ENCODE data around the gene TRIM15. TPM values are rescaled to one million over a fixed set of nuclear protein-coding genes. Genes with fewer than 3 reads are reported as not detected.

The TRIM15 gene
- total RNA-seq, 1 donor from 2014 or later, result not detected

- Mint-ChIP-seq H3K36me3 (peaks cover 21% of the 10 kb centered on the region), H3K4me1 (peaks cover 13% of the 10 kb centered on the region), H3K27me3 (ENCODE audit: low read depth) (no peaks in the 10 kb centered on the region), H3K4me3 (no peak overlapping the region), H3K27ac (no peak overlapping the region), H3K9me3 (no peaks in the 10 kb centered on the region)
- DNase-seq (ENCODE audit: low spot score in 2 of 2, unreplicated experiment in 2 of 2), result no peak
- TF ChIP-seq, protein P1, sequence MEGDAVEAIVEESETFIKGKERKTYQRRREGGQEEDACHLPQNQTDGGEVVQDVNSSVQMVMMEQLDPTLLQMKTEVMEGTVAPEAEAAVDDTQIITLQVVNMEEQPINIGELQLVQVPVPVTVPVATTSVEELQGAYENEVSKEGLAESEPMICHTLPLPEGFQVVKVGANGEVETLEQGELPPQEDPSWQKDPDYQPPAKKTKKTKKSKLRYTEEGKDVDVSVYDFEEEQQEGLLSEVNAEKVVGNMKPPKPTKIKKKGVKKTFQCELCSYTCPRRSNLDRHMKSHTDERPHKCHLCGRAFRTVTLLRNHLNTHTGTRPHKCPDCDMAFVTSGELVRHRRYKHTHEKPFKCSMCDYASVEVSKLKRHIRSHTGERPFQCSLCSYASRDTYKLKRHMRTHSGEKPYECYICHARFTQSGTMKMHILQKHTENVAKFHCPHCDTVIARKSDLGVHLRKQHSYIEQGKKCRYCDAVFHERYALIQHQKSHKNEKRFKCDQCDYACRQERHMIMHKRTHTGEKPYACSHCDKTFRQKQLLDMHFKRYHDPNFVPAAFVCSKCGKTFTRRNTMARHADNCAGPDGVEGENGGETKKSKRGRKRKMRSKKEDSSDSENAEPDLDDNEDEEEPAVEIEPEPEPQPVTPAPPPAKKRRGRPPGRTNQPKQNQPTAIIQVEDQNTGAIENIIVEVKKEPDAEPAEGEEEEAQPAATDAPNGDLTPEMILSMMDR (IDR thresholded peaks at IDR 0.05; ENCODE audit: unreplicated experiment), result no peak
Observed at GRCh38 chr6:30202366-30202765, 39.0 kb downstream of the TRIM15 start.

DNA sequence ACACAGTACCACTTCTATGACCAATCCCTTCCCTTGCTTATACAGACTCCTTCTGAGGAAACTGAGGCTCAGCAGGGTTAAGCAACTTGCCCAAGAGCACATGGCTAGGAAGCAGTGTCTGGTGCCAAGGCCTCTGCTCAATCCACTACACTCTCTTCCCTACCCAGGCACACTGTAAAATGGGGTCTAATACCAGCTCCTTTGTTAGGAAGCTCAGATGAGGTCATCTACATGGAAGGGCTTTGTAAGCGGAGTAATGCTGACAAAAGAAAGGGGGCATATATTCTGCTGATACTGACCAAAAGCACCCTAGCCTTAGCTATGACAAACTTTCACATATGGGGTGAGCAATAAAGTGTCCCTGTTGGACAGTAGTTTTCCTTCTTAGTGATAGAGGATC is 40.8 kb downstream of the TRIM15 start:
- Mint-ChIP-seq H3K9me3 (no peaks in the 10 kb centered on the region), H3K27ac (no peak overlapping the region), H3K27me3 (ENCODE audit: low read depth) (no peaks in the 10 kb centered on the region), H3K36me3 (peaks cover 14% of the 10 kb centered on the region), H3K4me1 (peaks cover 25% of the 10 kb centered on the region), H3K4me3 (no peak overlapping the region)
- TF ChIP-seq, protein P1 (IDR thresholded peaks at IDR 0.05; ENCODE audit: unreplicated experiment), result no peak
- DNase-seq (ENCODE audit: low spot score in 2 of 2, unreplicated experiment in 2 of 2), result no peak

DNA sequence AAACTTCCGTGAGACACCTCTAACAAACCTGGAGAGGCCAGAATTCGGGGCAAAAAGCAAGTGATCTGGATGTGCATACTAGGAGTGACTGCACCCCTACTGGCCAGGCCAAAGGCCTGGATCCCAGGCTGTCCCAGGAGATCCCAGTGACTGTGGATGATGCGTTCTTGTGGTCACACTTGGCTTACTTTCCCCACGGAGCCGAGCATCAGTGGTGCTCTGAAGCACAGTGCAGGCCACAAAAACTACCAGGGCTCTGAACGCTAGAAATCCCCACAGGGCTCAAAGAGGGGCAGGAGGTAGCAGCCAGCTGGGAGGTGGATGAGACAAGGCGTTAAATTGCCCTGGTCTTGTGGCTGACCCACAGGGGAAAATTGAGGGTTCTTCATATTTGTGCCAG is 42.8 kb downstream of the TRIM15 start:
- no peak for DNase-seq (ENCODE audit: low spot score in 2 of 2, unreplicated experiment in 2 of 2)
- Mint-ChIP-seq H3K4me3 (no peak overlapping the region), H3K9me3 (no peaks in the 10 kb centered on the region), H3K27ac (no peak overlapping the region), H3K4me1 (peaks cover 37% of the 10 kb centered on the region), H3K36me3 (peaks cover 8% of the 10 kb centered on the region), H3K27me3 (ENCODE audit: low read depth) (no peaks in the 10 kb centered on the region)
- TF ChIP-seq, protein P1 (IDR thresholded peaks at IDR 0.05; ENCODE audit: unreplicated experiment), result no peak

DNA sequence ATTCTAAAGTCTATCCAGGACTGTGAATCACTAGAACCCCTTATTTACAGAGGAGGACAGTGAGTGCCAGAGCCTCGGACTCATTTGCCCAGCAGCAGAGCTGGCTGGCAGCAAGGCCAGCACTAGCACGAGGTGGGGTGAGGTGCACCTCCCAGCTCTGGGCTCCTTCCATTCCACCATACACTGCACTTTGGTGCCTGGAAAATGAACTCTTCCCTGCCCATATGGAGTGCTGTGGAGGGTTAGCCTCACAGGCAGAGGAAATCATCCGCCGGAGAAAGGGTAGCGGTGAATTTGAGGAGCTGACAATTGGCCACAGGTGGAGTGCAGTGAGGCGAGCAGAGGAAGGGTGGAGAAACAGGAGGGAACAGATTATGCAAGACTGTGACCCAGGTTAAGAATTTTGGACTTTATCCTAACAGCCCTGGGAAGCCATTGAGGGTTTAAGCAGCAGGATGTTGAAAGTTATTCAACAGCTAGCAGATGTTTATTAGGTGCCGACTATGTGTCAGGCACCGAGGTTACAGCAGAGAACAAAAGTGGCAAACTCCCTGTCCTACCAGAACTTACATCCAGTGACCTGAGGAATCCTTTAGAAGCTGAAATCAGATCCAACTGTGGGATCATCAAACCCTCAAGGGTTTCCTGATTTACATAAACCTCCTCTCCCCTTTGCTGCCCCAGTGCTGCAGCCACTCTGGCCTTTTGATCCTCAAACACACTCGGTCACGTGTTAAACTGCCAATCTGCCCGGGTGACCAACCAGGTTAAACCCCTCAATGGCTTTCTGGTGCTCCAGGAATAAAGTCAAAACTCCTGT is 43.7 kb downstream of the TRIM15 start:
- TF ChIP-seq, protein P1 (IDR thresholded peaks at IDR 0.05; ENCODE audit: unreplicated experiment), result no peak
- DNase-seq (ENCODE audit: low spot score in 2 of 2, unreplicated experiment in 2 of 2), result no peak
- no peaks in the 10 kb centered on the region for H3K9me3 Mint-ChIP-seq
- H3K27me3 Mint-ChIP-seq (ENCODE audit: low read depth), result no peaks in the 10 kb centered on the region
- no peak overlapping the region for H3K4me3 Mint-ChIP-seq
- H3K27ac Mint-ChIP-seq, result peak overlapping the region; percentile 64
- peaks cover 8% of the 10 kb centered on the region for H3K36me3 Mint-ChIP-seq
- H3K4me1 Mint-ChIP-seq, result peaks cover 44% of the 10 kb centered on the region

GRCh38 chr6:30207619-30208295 is 44.4 kb downstream of the TRIM15 start:
- Mint-ChIP-seq H3K27ac (peak overlapping the region; percentile 64), H3K36me3 (peaks cover 8% of the 10 kb centered on the region), H3K27me3 (ENCODE audit: low read depth) (no peaks in the 10 kb centered on the region), H3K9me3 (no peaks in the 10 kb centered on the region), H3K4me3 (no peak overlapping the region), H3K4me1 (peaks cover 50% of the 10 kb centered on the region)
- DNase-seq (ENCODE audit: low spot score in 2 of 2, unreplicated experiment in 2 of 2), result no peak
- TF ChIP-seq, protein P1 (IDR thresholded peaks at IDR 0.05; ENCODE audit: unreplicated experiment), result no peak

Data from mesothelial cell of epicardium (in vitro differentiated cells).